Measurements from ENCODE around the gene DOCK10.

Gene DOCK10

DNA sequence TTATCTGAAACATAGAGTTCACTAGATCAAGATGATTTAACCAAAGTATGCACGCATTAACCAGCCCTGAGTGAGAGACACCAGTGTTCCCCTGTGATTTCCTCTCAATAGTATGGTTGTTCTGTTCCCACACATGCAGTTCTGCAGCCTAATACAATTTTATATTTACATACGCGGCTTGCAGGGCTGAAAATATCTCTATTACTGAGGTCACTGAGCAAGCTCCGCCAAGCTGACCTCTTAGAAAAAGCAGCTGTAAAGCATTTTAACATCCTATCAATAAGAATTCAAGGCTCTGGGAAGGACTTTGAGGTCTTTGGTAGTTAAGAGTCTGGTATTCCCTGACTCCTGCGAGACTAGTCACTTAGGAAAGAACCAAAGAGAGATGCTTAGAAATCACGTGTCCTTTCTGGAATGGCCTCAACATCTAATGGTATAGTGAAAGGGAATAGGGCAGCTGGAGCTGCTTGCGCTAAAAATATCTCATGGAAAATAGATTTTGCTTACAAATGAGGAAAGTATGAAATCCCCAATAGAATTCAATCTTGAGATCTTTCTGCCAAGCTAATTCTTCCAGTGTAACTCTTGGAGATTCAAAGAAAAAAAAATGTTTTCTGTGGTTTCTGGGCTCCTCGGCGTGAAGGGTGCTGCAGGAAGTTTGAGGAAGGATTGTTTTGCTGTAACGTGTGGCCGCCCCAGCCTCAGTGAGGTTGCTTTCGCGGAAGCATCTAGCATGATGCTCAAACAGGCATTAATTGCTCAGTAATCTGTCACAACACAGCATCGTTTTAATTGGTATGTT, 59.2 kb downstream of the DOCK10 start:
- H3K27ac ChIP-seq (ENCODE audit: insufficient read depth, low read depth, low read length, poor library complexity, severe bottlenecking): no peak overlapping the region
- H3K4me3 ChIP-seq (ENCODE audit: insufficient read depth, low read depth, low read length): no peak overlapping the region
- H3K36me3 ChIP-seq (ENCODE audit: control insufficient read depth, insufficient read depth, low read length): no peaks in the 10 kb centered on the region
- WGBS, 2 experiments: 95 to 97% methylated on average over 14 of the region's 14 CpGs
- H3K4me1 ChIP-seq (ENCODE audit: control insufficient read depth, insufficient read depth, low read length): no peaks in the 10 kb centered on the region
- H3K27me3 ChIP-seq (ENCODE audit: control insufficient read depth, insufficient read depth, low read length, poor library complexity, severe bottlenecking): no peaks in the 10 kb centered on the region
- H3K9me3 ChIP-seq (ENCODE audit: control insufficient read depth, low read length): no peaks in the 10 kb centered on the region

DNA sequence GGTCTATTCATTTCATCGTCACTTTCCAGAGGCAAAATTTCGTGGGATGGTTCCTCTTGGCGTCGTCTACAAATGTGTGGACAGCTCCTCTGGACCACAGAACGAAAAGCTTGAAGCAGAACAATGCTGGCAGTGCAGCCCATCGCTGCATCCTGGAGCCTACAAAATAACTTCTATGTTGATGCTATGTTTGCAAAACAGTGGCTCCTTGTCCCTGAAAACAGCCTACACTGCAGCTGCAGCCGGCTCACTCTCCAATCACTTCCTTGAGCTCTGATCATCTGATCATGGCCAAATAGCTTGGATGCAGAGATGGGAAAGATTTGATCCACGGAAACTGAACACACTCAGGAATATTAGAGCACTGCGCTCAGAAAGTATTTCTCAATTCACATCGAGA, 60.0 kb downstream of the DOCK10 start:
- H3K27me3 ChIP-seq (ENCODE audit: control insufficient read depth, insufficient read depth, low read length, poor library complexity, severe bottlenecking): no peaks in the 10 kb centered on the region
- WGBS, 2 experiments: 91 to 94% methylated on average over 10 of the region's 10 CpGs
- H3K27ac ChIP-seq (ENCODE audit: insufficient read depth, low read depth, low read length, poor library complexity, severe bottlenecking): no peak overlapping the region
- H3K9me3 ChIP-seq (ENCODE audit: control insufficient read depth, low read length): no peaks in the 10 kb centered on the region
- no peak overlapping the region for H3K4me3 ChIP-seq (ENCODE audit: insufficient read depth, low read depth, low read length)
- H3K4me1 ChIP-seq (ENCODE audit: control insufficient read depth, insufficient read depth, low read length): no peaks in the 10 kb centered on the region
- no peaks in the 10 kb centered on the region for H3K36me3 ChIP-seq (ENCODE audit: control insufficient read depth, insufficient read depth, low read length)

DNA sequence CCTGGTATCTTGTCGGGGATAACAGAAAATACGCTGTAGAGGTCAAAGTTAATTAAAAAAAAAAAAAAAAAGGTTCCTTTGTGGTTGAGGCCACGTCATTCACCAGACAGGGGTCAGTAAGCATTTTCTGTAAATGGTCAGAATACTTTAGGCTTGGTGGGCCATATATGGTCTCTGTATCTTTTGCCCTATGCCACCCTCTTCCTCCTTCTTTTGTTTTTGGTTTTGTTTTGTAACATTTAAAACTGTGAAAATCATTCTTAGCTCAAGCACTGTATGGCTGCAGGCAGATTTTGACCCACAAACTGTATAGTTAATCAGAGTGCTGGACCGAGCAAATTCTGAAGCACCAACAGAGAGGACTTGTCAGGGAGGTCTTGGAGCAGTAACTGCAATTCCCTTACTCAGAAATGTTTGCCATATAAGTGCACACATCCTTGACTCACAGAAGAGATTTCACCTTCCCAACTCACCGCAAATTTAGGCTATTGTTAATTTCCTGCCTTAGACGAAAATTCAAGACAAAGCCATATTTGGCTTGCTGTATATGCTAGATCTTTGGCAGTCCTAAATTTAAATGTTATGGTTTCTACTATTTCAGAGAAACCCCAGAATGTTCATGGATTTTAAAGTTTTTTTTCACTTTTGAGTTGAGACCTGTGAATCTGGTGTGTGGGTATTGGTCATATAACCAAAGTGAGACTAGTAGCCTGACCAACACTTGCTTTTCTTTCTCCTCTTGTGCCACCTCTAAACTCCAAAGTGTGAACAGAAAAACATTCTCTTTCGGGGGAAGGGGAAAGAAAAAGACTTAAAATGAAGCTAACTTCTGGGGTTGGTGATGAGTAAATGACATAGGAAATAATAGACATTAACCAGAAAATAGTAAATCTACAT, 65.4 kb downstream of the DOCK10 start:
- no peak overlapping the region for H3K4me3 ChIP-seq (ENCODE audit: insufficient read depth, low read depth, low read length)
- no peaks in the 10 kb centered on the region for H3K36me3 ChIP-seq (ENCODE audit: control insufficient read depth, insufficient read depth, low read length)
- H3K27ac ChIP-seq (ENCODE audit: insufficient read depth, low read depth, low read length, poor library complexity, severe bottlenecking): no peak overlapping the region
- H3K4me1 ChIP-seq (ENCODE audit: control insufficient read depth, insufficient read depth, low read length): no peaks in the 10 kb centered on the region
- 92 to 93% methylated on average over 6 of the region's 7 CpGs for WGBS, 2 experiments
- H3K27me3 ChIP-seq (ENCODE audit: control insufficient read depth, insufficient read depth, low read length, poor library complexity, severe bottlenecking): no peaks in the 10 kb centered on the region
- H3K9me3 ChIP-seq (ENCODE audit: control insufficient read depth, low read length): no peaks in the 10 kb centered on the region

DNA sequence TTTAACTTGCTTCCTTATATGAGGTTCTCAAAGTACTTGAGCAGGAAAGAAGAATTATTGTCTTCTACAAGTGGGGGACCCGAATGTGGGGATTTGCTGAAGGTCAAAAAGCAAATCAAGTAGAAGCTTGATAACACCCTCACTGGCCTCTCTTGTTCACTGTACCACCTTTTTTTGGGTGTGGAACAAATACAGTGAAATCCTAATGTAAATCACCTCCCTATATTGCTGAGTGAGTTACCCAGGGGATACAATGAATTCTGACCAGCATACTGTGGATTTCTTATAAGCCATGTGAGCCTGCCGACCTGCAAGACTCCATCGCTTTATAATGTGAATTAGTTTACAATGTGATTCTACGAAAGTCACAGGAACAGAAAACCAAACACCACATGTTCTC, 66.5 kb downstream of the DOCK10 start:
- H3K4me3 ChIP-seq (ENCODE audit: insufficient read depth, low read depth, low read length): no peak overlapping the region
- 90 to 95% methylated on average over 3 to 4 of the region's 4 CpGs for WGBS, 2 experiments
- H3K9me3 ChIP-seq (ENCODE audit: control insufficient read depth, low read length): no peaks in the 10 kb centered on the region
- no peak overlapping the region for H3K27ac ChIP-seq (ENCODE audit: insufficient read depth, low read depth, low read length, poor library complexity, severe bottlenecking)
- H3K27me3 ChIP-seq (ENCODE audit: control insufficient read depth, insufficient read depth, low read length, poor library complexity, severe bottlenecking): no peaks in the 10 kb centered on the region
- no peaks in the 10 kb centered on the region for H3K4me1 ChIP-seq (ENCODE audit: control insufficient read depth, insufficient read depth, low read length)
- no peaks in the 10 kb centered on the region for H3K36me3 ChIP-seq (ENCODE audit: control insufficient read depth, insufficient read depth, low read length)

DNA sequence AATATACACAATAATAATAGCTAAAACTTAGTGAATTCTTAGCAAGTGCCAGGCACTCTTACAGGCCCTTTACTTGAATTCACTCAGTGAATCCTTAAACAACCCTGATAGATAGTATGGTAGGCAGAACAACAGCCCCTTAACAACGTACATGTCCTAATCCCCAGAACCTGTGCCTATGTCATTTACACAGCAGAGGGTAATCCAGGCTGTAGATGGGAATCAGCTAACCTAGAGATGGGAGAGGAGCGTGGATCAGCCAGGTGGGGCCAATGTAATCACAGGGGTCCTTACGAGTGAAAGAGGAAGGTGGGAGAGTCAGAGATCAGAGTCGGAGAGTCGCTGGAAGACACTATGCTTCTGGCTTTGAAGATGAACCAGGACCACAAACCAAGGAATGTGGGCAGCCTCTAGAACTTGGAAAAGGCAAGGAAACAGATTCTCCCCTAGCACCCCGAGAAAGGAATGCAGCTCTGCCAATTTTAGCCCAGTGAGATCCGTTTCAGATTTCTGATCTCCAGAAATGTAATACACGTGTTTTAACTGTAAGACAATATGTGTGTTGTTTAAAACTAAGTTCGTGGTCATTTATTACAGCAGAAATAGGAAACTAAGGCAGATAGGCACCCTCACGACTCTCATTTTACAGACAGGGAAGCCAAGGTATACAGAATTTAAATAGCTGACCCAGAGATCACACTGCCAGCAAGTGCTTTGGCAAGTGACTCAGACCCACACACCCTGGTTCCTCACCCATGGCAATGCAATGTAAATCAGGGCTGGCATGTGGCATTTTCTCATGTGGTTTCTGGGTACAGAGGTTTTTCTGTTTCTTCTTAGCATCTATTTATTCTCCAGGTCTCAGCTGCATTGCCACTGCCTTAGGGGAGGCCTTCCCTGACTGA, 68.9 kb downstream of the DOCK10 start:
- 91 to 93% methylated on average over 10 of the region's 10 CpGs for WGBS, 2 experiments
- Histone ChIP-seq H3K4me1 (ENCODE audit: control insufficient read depth, insufficient read depth, low read length) (no peaks in the 10 kb centered on the region), H3K36me3 (ENCODE audit: control insufficient read depth, insufficient read depth, low read length) (no peaks in the 10 kb centered on the region), H3K27me3 (ENCODE audit: control insufficient read depth, insufficient read depth, low read length, poor library complexity, severe bottlenecking) (no peaks in the 10 kb centered on the region), H3K9me3 (ENCODE audit: control insufficient read depth, low read length) (no peaks in the 10 kb centered on the region), H3K27ac (ENCODE audit: insufficient read depth, low read depth, low read length, poor library complexity, severe bottlenecking) (no peak overlapping the region), H3K4me3 (ENCODE audit: insufficient read depth, low read depth, low read length) (no peak overlapping the region)

DNA sequence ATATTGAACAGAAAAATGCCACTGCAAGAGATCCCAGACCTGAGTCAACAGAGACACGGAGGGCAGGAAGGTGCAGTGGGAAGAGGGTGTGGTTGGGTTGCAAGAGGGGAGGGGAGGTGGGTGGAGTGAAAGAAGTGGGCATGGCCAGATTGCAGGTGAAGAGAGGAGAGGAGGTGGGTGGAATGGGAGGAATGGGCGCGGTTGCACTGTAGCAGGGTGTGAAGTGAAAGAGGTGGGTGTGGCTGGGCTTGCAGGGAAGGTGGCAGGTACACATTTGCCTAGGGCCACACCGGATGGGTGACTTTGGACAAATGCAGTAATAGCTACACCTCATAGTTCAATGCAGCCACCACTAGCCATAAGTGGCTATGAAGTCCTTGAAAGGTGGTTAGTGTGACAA, 71.1 kb downstream of the DOCK10 start:
- Histone ChIP-seq H3K36me3 (ENCODE audit: control insufficient read depth, insufficient read depth, low read length) (no peaks in the 10 kb centered on the region), H3K4me3 (ENCODE audit: insufficient read depth, low read depth, low read length) (no peak overlapping the region), H3K4me1 (ENCODE audit: control insufficient read depth, insufficient read depth, low read length) (no peaks in the 10 kb centered on the region), H3K27ac (ENCODE audit: insufficient read depth, low read depth, low read length, poor library complexity, severe bottlenecking) (no peak overlapping the region), H3K9me3 (ENCODE audit: control insufficient read depth, low read length) (no peaks in the 10 kb centered on the region), H3K27me3 (ENCODE audit: control insufficient read depth, insufficient read depth, low read length, poor library complexity, severe bottlenecking) (no peaks in the 10 kb centered on the region)
- WGBS, 2 experiments: 75 to 77% methylated on average over 3 to 4 of the region's 4 CpGs

DNA sequence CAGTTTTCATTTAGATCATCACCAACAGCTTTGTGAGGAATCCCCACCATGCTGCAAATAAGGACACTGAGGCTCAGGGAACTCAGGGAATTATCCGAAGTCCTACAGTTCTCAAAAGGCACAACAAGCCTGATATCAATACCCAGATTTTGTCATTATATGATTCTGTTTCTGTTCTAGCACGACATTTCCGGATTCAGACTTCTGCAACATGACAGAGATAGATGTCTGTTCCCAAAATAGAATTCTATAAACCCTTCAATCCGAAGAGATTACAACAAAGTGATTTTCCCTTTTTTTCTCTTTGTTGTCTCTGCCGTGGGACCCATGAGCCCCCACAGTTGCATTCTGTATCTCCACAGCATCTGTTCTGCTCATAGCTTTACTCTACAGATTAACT, 72.0 kb downstream of the DOCK10 start:
- Histone ChIP-seq H3K36me3 (ENCODE audit: control insufficient read depth, insufficient read depth, low read length) (no peaks in the 10 kb centered on the region), H3K27ac (ENCODE audit: insufficient read depth, low read depth, low read length, poor library complexity, severe bottlenecking) (no peak overlapping the region), H3K4me3 (ENCODE audit: insufficient read depth, low read depth, low read length) (no peak overlapping the region), H3K27me3 (ENCODE audit: control insufficient read depth, insufficient read depth, low read length, poor library complexity, severe bottlenecking) (no peaks in the 10 kb centered on the region), H3K4me1 (ENCODE audit: control insufficient read depth, insufficient read depth, low read length) (no peaks in the 10 kb centered on the region), H3K9me3 (ENCODE audit: control insufficient read depth, low read length) (no peaks in the 10 kb centered on the region)
- 91 to 95% methylated on average over 5 of the region's 5 CpGs for WGBS, 2 experiments

DNA sequence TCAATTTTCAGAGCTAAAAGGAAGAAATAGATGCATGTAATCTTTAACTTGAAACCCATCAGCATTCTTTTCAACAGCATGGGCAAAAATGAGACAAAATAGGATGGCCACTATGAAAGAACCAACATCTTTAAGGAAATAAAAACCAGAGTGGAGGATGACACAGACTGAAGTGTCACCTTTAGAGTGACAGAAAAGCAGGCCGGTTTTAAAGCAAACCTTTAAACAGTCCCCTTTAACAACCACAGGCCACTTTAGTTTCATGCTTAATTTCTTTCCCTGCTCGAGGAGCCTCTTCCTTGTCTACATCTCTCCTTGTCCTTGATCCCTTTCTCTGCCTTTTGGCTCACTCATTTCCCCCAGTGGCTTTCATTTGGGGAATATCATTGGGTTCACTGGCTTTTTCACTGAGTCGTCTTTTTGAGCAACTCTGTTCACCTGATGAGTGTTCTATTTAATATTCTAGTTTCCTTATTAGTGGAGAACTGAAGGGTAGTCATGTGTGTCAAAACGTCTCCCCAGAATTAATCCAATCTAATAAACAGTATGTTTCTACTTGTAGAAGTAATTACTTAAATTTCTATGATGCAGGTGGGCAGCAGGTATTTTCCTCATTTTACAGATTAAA, 72.5 kb downstream of the DOCK10 start:
- Histone ChIP-seq H3K27me3 (ENCODE audit: control insufficient read depth, insufficient read depth, low read length, poor library complexity, severe bottlenecking) (no peaks in the 10 kb centered on the region), H3K27ac (ENCODE audit: insufficient read depth, low read depth, low read length, poor library complexity, severe bottlenecking) (no peak overlapping the region), H3K4me3 (ENCODE audit: insufficient read depth, low read depth, low read length) (no peak overlapping the region), H3K36me3 (ENCODE audit: control insufficient read depth, insufficient read depth, low read length) (no peaks in the 10 kb centered on the region), H3K9me3 (ENCODE audit: control insufficient read depth, low read length) (no peaks in the 10 kb centered on the region), H3K4me1 (ENCODE audit: control insufficient read depth, insufficient read depth, low read length) (no peaks in the 10 kb centered on the region)
- WGBS, 2 experiments: 81 to 93% methylated on average over 2 to 3 of the region's 4 CpGs

DNA sequence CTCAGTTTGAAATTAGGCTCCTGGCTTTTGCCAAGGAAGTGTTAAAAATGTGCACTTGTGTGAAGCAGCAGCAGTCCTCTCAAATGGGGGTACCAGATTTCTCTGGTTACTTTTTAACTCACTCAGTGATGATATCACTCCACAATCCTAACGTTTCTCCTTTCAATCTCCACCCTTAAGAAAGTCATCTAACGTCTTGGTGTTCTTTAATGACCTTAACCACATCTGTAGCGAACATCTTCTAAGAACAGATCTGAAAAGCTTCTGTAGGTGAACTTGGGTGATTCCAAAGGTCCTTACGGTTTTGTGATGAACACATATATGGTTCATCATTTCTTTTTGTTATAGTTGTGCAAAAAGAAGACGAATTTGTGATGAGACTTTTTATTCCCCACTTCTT, 73.2 kb downstream of the DOCK10 start:
- H3K27ac ChIP-seq (ENCODE audit: insufficient read depth, low read depth, low read length, poor library complexity, severe bottlenecking): no peak overlapping the region

More for the DNA sequence above, 73.2 kb downstream of the DOCK10 start:
- 92 to 96% methylated on average over 5 of the region's 5 CpGs for WGBS, 2 experiments
- Histone ChIP-seq H3K4me3 (ENCODE audit: insufficient read depth, low read depth, low read length) (no peak overlapping the region), H3K36me3 (ENCODE audit: control insufficient read depth, insufficient read depth, low read length) (no peaks in the 10 kb centered on the region), H3K9me3 (ENCODE audit: control insufficient read depth, low read length) (no peaks in the 10 kb centered on the region), H3K27me3 (ENCODE audit: control insufficient read depth, insufficient read depth, low read length, poor library complexity, severe bottlenecking) (no peaks in the 10 kb centered on the region), H3K4me1 (ENCODE audit: control insufficient read depth, insufficient read depth, low read length) (no peaks in the 10 kb centered on the region)

Measured in ectodermal cell (in vitro differentiated cells).